A549 (cell line): ENCODE measurements around the gene IZUMO4.

Experiments
- CTCF ChIP-seq: fragments of >200 bp; sonication (Bioruptor Twin); formaldehyde crosslinking; IDR thresholded peaks from 3 replicates; pipeline ENCODE4 v1.5.1; 2016
- POLR2A ChIP-seq: IDR thresholded peaks from 2 replicates; pipeline ENCODE4 v1.6.1; 2012; ENCODE audit warnings: mild to moderate bottlenecking, low read length
- TF ChIP-seq, protein P1 (sequence below): fragments of 200-600 bp; sonication (generic); IDR thresholded peaks from 2 replicates; pipeline ENCODE4 v1.6.1; 2016; ENCODE audit warnings: antibody characterized with exemption, mild to moderate bottlenecking, moderate library complexity

DNA sequence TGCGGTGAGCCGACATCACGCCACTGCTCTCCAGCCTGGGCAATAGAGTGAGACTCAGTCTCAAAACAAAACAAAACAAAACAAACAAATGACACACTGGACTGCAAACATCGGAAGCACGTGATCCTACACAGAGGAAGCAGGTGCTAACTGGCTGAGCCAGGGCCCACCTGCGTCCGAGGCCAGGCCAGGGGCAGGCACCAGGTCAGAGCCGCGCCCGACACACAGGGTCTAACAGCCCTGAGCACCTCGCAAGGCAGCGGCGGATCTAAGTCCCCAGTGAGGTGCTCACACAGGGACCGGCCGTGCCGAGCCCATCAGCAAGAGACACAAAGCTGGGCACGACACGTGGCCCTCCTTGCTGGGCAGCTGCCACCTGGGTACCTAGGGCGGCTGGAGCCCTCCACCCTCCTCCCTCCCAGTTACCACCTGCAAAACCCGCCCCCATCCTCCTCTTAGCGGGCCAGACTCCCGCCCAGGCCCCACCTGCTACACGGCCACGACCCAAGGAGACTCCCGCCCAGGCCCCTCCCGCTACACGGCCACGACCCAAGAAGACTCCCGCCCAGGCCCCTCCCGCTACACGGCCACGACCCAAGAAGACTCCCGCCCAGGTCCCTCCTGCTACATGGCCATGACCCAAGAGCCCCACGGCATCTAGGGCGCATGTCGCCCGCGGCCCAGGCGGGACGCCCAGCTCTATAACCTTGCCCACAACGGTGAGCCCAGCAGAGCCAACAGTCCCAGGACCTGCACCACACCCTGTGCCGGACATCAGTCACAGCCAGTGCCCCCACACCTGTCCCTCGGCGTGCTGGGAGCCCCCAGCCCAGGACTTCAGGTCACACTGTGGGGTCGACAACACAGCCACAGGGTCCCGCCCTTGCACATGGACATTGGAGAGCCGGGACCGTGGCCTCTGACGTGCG, 39.0 kb downstream of the IZUMO4 start:
- TF ChIP-seq CTCF (no peak), POLR2A (no peak)
- TF ChIP-seq, protein P1, sequence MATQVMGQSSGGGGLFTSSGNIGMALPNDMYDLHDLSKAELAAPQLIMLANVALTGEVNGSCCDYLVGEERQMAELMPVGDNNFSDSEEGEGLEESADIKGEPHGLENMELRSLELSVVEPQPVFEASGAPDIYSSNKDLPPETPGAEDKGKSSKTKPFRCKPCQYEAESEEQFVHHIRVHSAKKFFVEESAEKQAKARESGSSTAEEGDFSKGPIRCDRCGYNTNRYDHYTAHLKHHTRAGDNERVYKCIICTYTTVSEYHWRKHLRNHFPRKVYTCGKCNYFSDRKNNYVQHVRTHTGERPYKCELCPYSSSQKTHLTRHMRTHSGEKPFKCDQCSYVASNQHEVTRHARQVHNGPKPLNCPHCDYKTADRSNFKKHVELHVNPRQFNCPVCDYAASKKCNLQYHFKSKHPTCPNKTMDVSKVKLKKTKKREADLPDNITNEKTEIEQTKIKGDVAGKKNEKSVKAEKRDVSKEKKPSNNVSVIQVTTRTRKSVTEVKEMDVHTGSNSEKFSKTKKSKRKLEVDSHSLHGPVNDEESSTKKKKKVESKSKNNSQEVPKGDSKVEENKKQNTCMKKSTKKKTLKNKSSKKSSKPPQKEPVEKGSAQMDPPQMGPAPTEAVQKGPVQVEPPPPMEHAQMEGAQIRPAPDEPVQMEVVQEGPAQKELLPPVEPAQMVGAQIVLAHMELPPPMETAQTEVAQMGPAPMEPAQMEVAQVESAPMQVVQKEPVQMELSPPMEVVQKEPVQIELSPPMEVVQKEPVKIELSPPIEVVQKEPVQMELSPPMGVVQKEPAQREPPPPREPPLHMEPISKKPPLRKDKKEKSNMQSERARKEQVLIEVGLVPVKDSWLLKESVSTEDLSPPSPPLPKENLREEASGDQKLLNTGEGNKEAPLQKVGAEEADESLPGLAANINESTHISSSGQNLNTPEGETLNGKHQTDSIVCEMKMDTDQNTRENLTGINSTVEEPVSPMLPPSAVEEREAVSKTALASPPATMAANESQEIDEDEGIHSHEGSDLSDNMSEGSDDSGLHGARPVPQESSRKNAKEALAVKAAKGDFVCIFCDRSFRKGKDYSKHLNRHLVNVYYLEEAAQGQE, result no peak
